NCI-H1105 (cell line): ENCODE measurements around the gene UBA1.
A peak's percentile ranks its signal among the peaks of the same experiment; 100 is the strongest.

ENCODE experiments used
- DNase-seq: peaks from one replicate; lab custom pipeline; 2025; lab: John Stamatoyannopoulos, UW

Gene UBA1

GRCh38 chrX:47193475-47194193, at the start of gene UBA1:
UBA1 (plus strand) TSS chrX:47193829; CDS start chrX:47198803, 4,974 bp downstream.
- peak; percentile 90 for DNase-seq

DNA sequence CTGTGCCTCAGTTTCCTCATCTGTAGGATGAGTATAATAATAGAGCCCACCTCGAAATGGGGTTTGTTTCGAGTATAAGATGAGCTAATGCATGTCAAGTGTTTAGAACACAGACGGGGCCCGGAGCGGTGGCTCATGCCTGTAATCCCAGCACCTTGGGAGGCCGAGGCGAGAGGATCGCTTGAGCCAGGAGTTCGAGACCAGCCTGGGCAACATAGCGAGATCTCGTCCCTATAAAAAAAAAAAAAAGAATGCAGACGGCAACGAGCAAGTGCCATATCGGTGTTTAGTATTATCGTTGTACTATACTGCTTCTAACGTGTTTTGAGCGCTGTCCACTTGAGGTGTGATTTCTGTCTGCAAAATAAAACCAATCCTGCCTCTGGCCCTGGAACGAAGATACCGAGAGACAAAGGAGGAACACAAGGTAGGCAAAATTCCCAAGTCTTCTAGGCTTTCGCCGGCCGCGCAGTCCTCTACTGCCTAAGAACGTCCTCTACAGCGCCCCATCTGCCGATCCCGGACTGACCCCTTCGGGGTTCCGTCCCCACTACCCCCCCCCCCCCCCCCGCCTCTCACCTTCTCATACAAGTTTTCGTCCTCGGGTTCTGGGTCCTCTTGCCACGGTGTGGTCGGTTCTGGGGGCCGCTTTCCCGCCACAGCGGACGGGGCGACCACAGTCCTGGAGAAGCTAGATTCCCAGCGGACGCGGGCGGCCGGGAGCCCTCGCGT, 49.6 kb upstream of the UBA1 start:
- peak; percentile 17 for DNase-seq

GRCh38 chrX:47144626-47145394, 48.8 kb upstream of the UBA1 start, which contains the start of the genes NDUFB11 and RBM10:
NDUFB11 (minus strand) TSS chrX:47144702; CDS start chrX:47144679, 23 bp downstream.
RBM10 (plus strand) TSS chrX:47145221; CDS start chrX:47147482, 2,261 bp downstream.
- DNase-seq: peak; percentile 87

DNA sequence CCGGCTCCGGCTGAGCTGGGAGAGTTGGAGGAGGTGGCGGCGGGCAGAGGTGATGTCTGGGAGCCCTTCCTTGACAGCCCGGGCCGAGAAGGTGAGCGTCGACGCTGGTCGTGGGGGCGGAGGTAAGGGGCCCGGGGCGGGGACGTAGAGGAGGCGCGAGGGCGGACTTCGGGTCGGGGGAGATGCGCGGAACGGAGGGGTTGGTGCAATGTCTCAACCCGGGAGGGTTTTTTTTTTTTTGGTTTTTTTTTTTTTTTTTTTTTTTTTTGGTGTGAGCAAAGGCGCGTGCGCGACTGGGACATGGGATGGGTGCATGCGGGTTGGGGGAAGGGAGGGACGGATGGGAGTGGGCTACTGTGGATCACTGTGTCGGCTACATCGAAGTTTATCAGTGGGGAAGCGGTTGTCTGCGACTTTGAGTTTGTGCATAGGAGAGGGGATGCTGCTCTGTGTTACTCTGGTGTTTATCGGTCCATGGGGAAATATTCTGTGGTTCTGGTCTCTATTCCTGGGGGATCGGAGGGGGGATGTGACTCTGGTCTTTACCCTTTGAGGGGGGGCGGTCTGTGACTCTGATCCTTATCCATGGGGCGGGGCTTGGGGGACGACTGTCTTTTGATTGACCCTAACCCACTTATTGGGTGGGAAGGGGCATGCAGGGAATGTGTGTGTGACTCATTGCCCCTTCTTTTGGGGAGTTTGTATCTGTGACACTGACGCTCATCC, 48.1 kb upstream of the UBA1 start:
- DNase-seq: peak; percentile 20

DNA sequence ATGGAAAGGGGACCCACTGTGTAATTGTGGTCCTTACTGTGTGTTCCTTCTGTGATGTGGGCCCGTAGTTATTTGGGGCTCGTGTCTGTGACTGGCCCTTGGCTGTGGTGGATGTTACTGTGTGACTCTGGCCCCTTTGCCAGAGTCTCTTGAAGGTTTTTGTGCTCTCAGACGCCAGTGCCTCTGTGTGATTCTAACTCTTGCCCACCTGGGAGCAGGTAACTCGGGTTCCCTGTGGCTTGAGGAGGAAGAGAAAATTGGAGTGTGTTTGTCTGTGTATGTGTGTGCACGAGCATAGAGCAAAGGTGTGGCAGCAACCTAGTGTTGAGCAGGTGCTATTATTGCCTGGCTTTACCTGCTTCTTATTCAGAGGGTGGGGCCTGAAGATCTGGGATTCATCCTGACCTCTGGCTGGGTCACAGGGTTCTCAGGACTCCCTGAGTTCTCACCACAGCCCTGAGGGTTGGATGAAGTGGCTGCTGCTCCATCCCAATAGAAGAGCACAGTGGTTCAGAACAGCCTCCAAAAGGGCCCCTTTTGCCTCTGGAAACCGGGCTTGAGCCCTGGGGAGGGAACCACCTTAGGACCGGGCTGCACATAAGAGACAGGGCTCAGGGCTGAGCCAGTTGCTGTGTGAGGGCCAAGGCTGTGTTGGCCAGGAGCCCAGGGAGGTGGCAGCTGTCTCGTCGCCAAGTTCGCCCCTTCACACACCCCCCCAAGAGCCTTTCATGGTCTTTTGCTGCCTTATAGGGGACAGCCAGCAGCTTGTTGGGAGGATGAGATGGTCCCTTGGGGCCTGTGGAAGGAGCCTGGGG, 47.3 kb upstream of the UBA1 start:
- peak; percentile 19 for DNase-seq

- DNase-seq: no peak
These were observed 46.4 kb upstream of the UBA1 start for GRCh38 chrX:47146936-47147859.

DNA sequence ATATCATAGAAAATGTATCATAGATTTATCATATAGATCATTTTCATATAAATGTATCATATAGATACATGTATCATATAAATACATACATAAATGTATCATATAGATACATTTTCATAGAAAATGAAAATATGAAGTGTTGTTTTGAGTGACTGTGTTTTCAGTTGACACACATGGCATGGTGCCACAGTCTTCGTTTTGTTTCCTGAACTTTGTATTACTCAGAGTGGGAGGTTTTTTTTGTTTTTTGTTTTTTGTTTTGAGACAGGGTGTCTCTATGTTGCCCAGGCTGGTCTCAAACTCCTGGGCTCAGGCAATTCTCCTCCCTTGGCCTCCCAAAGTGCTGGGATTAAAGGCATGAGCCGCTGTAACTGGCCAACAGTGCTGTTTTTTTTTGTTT, 44.7 kb upstream of the UBA1 start:
- DNase-seq: no peak

GRCh38 chrX:47151435-47151834, 42.2 kb upstream of the UBA1 start:
- no peak for DNase-seq

- no peak for DNase-seq
These were observed 36.8 kb upstream of the UBA1 start for GRCh38 chrX:47156611-47157520.

GRCh38 chrX:47158131-47158530, 35.5 kb upstream of the UBA1 start:
- DNase-seq: no peak

GRCh38 chrX:47158781-47159180, 34.8 kb upstream of the UBA1 start:
- DNase-seq: no peak

DNA sequence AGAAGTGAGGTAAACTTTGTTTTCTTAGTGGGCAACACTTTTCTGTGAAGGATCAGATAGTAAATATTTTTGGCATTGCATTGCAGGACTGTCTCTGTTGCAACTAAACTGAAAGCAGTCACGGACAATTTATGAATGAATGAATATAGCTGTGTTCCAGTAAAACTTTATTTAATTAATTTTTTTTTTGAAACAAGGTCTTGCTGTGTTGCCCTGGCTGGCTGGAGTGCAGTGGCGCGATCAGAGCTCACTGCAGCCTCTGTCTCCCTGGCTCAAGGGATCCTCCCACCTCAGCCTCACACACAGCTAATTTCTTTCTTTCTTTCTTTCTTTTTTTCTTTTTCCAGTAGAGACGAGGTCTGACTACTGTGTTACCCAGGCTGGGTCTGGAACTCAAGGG, 32.8 kb upstream of the UBA1 start:
- no peak for DNase-seq

- DNase-seq: no peak
These were observed 30.6 kb upstream of the UBA1 start for GRCh38 chrX:47162927-47163583.

GRCh38 chrX:47164420-47164819, 29.2 kb upstream of the UBA1 start:
- DNase-seq: no peak

DNA sequence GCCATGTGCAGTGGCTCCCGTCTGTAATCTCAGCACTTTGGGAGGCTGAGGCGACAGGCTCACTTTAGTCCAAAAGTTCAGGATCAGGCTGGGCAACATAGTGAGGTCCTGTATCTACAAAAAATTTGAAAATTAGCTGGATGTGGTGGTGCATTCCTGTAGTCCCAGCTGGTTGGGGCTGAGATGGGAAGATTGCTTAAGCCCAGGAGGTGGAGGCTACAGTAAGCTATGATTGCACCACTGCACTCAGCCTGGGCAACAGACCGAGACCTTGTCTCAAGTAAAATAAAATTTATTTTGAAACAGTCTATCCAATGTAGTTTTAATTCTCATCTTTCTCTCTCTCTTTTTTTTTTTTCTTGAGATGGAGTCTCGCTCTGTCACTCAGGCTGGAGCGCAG, 27.5 kb upstream of the UBA1 start:
- no peak for DNase-seq

DNA sequence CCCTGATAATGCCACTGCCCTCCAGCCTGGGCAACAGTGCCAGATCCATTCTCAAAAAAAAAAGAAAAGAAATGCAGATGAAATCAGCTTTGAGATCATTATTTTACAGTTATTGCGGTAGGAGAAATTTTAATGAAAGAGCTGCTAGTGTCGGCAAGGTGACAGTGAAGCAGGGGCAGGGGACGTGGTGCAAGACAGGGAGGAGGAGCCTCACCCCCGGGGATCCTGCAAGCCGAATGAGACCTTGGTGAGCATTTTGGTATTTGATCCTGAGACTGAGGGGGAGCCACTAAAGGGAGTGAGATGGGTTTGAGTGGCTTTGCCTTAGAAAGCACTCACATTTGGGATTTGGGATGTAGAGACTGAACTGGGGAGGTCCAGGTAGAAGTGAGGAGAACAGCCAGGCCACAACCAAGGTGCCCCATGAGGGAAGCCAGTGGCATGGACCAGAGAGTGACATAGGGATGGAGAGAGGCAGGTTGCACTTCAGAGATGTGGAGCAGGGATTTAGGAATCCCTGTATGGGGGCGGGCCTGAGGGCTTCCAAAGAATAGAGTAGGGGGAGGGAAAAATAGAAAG, 25.0 kb upstream of the UBA1 start:
- no peak for DNase-seq

- DNase-seq: no peak
These were observed 24.4 kb upstream of the UBA1 start for GRCh38 chrX:47169273-47169672.
